HepG2 (cell line): ENCODE data around the gene LITAF. TPM values are rescaled to one million over a fixed set of nuclear protein-coding genes. Genes with fewer than 3 reads are reported as not detected.

Source experiments
- E2F5 ChIP-seq: sonication (generic); formaldehyde crosslinking; conservative IDR thresholded peaks from 2 replicates; pipeline ENCODE4 v1.4.0; 2020; ENCODE audit warnings: missing genetic modification reagents
- FOXO4 ChIP-seq: sonication (generic); formaldehyde crosslinking; conservative IDR thresholded peaks from 2 replicates; pipeline ENCODE4 v1.8.1; 2023; ENCODE audit warnings: missing genetic modification reagents
- HNF1B ChIP-seq: sonication (generic); formaldehyde crosslinking; IDR thresholded peaks from 2 replicates; pipeline ENCODE4 v1.5.1; 2020; ENCODE audit warnings: mild to moderate bottlenecking, moderate library complexity, missing genetic modification reagents
- KLF16 ChIP-seq, 2 experiments: sonication (generic) in 1 of 2; formaldehyde crosslinking in 1 of 2; IDR thresholded peaks; 2 replicates each; pipeline versions ENCODE4 v1.6.1 to v1.8.0; 2016 to 2023; ENCODE audit warnings: missing genetic modification reagents in 2 of 2, missing compliant biosample characterization in 1 of 2
- NBN ChIP-seq: fragments of 450-650 bp; conservative IDR thresholded peaks from 2 replicates; pipeline ENCODE4 v1.6.1; 2017
- NCOR1 ChIP-seq: fragments of 200-600 bp; sonication (generic); IDR thresholded peaks from 2 replicates; pipeline ENCODE4 v1.7.0; 2017; ENCODE audit warnings: antibody characterized with exemption, low read length, borderline replicate concordance
- POGZ ChIP-seq: sonication (generic); formaldehyde crosslinking; IDR thresholded peaks from 2 replicates; pipeline ENCODE4 v1.4.0; 2020; ENCODE audit warnings: mild to moderate bottlenecking, missing genetic modification reagents
- SNAPC4 ChIP-seq: sonication (generic); formaldehyde crosslinking; IDR thresholded peaks from 2 replicates; pipeline ENCODE4 v1.4.0; 2020; ENCODE audit warnings: mild to moderate bottlenecking, missing genetic modification reagents
- TBX2 ChIP-seq: sonication (generic); formaldehyde crosslinking; IDR thresholded peaks from 2 replicates; pipeline ENCODE4 v1.5.0; 2020; ENCODE audit warnings: missing genetic modification reagents, mild to moderate bottlenecking, borderline replicate concordance
- ZBTB14 ChIP-seq: sonication (generic); formaldehyde crosslinking; IDR thresholded peaks from 2 replicates; pipeline ENCODE4 v1.4.0; 2020; ENCODE audit warnings: missing genetic modification reagents
- ZGPAT ChIP-seq: IDR thresholded peaks from 2 replicates; pipeline ENCODE4 v1.6.1; 2016; ENCODE audit warnings: mild to moderate bottlenecking
- ZNF207 ChIP-seq: fragments of 450-650 bp; IDR thresholded peaks from 2 replicates; pipeline ENCODE4 v1.6.1; 2016; ENCODE audit warnings: antibody characterized with exemption, borderline replicate concordance
- ZNF256 ChIP-seq: sonication (generic); formaldehyde crosslinking; conservative IDR thresholded peaks from 2 replicates; pipeline ENCODE4 v1.4.0; 2020; ENCODE audit warnings: missing genetic modification reagents
- ZNF513 ChIP-seq: sonication (generic); formaldehyde crosslinking; conservative IDR thresholded peaks from 2 replicates; pipeline ENCODE4 v1.5.0; 2020; ENCODE audit warnings: missing genetic modification reagents
- ZNF550 ChIP-seq: sonication (generic); formaldehyde crosslinking; IDR thresholded peaks from 2 replicates; pipeline ENCODE4 v1.4.0; 2020; ENCODE audit warnings: mild to moderate bottlenecking, missing genetic modification reagents, borderline replicate concordance
- polyA plus RNA-seq, 8 experiments: library from polyadenylated mRNA; depleted of rRNA in 3 of 8; stranded (reverse) in 7 of 8; unstranded in 1 of 8; fragments of >200 nt; fragmentation: Illumina TruSeq in 4 of 8; extraction: Trizol in 4 of 8; gene quantifications; 2 replicates each; pipeline versions ENCODE4 v1.2.1 to v1.2.3, GENCODE V29; 2011 to 2016; ENCODE audit warnings: low read depth in 4 of 8, missing spikeins in 1 of 8, mixed read lengths in 1 of 8; ENCODE audit not compliant: insufficient read depth in 1 of 8
- total RNA-seq, 5 experiments: library from RNA; depleted of rRNA; stranded (reverse); fragments of >200 nt; fragmentation: Illumina TruSeq; extraction: Trizol; gene quantifications; 2 replicates each; pipeline ENCODE4 v1.2.3, GENCODE V29; 2016; ENCODE audit warnings: low read depth in 1 of 5

LITAF gene
- total and polyA plus RNA-seq, 2 of the 13 experiments (the other 11 are each of a cell fraction or from before 2014, with no cell fraction given): 80.1 to 141 TPM

- TF ChIP-seq FOXO4 (CRISPR knock-in tag) (0 out of 2 replicates have a peak, but pooled peaks have one; percentile 90), ZBTB14 (no peak), HNF1B (CRISPR knock-in tag) (no peak), NCOR1 (no peak), ZNF207 (peak; percentile 29; the same call in 1 of the 2 replicates), ZGPAT (CRISPR knock-in tag) (no peak), E2F5 (CRISPR knock-in tag) (no peak), ZNF256 (CRISPR knock-in tag) (no peak), NBN (no peak), KLF16 (CRISPR knock-in tag; IDR thresholded peaks at IDR 0.05) (no peak), ZNF550 (CRISPR knock-in tag) (no peak), POGZ (no peak), SNAPC4 (CRISPR knock-in tag) (no peak), ZNF513 (CRISPR knock-in tag) (no peak), TBX2 (CRISPR knock-in tag) (peak; percentile 31; the same call in 1 of the 2 replicates)
Measured at GRCh38 chr16:11572301-11572995, 14.3 kb downstream of the LITAF start (continued).
